ENCODE measurements around the gene DNMT1.

Gene DNMT1

GRCh38 chr19:10092648-10093294, 102.0 kb downstream of the DNMT1 start:
- DNase-seq: no peak

- DNase-seq: no peak
Observed at GRCh38 chr19:10091895-10092641, 102.7 kb downstream of the DNMT1 start.

GRCh38 chr19:10091370-10091687, 103.4 kb downstream of the DNMT1 start:
- DNase-seq: no peak

- no peak for DNase-seq
Observed at GRCh38 chr19:10089801-10090375, 104.9 kb downstream of the DNMT1 start.

- DNase-seq: no peak
Observed at GRCh38 chr19:10088949-10089554, 105.7 kb downstream of the DNMT1 start.

GRCh38 chr19:10087296-10088061, 107.3 kb downstream of the DNMT1 start:
- DNase-seq: no peak

- peak; percentile 54 for DNase-seq
Observed at GRCh38 chr19:10086591-10087192, 108.1 kb downstream of the DNMT1 start.

- DNase-seq: peak; percentile 89
Observed at GRCh38 chr19:10085641-10086590, 108.8 kb downstream of the DNMT1 start, which contains the start of gene SHFL. SHFL (plus strand) TSS chr19:10086317; CDS start chr19:10086428, 111 bp downstream.

GRCh38 chr19:10084803-10085202, 110.0 kb downstream of the DNMT1 start:
- no peak for DNase-seq

GRCh38 chr19:10083911-10084310, 110.8 kb downstream of the DNMT1 start:
- no peak for DNase-seq
